IMR-90 (cell line): ENCODE measurements around the gene HOXD8. TPM values are rescaled to one million over a fixed set of nuclear protein-coding genes. Genes with fewer than 3 reads are reported as not detected.

Source experiments
- ATAC-seq: fragments of 200-7000 bp; cut with Tn5 transposase; 2 replicates; pipeline ENCODE4 v1.9.1; 2020; ENCODE audit warnings: low read depth, mild to moderate bottlenecking, moderate library complexity
- BruUV-seq: library from RNA; stranded (reverse); fragments of 400-500 nt; replicated peaks from 2 replicates; lab custom pipeline; 2021; lab: Mats Ljungman, UMichigan
- CTCF ChIA-PET: fragments of 300-600 bp; formaldehyde crosslinking; extraction: SDS; loops from one replicate; lab custom pipeline; 2021; ENCODE audit warnings: antibody characterized with exemption; lab: Yijun Ruan, JAX
- POLR2A ChIA-PET: fragments of 300-600 bp; sonication (Branson Sonifier 250); formaldehyde crosslinking; loops from one replicate; lab custom pipeline; 2022; ENCODE audit warnings: antibody characterized with exemption; ENCODE audit not compliant: unreplicated experiment; lab: Charles Lee
- DNase-seq: peaks from one replicate; pipeline ENCODE4 v3.0.0; 2013
- H2AFZ ChIP-seq: replicated peaks from 2 replicates; pipeline ENCODE3; 2013; ENCODE audit warnings: low read length, mild to moderate bottlenecking; ENCODE audit not compliant: poor library complexity
- H2AK5ac ChIP-seq: 2 replicates; pipeline ENCODE4 v1.6.1; 2013; ENCODE audit warnings: low read depth, low read length, inconsistent platforms
- H2AK9ac ChIP-seq: replicated peaks from 2 replicates; pipeline ENCODE3; 2013; ENCODE audit warnings: mild to moderate bottlenecking, low read depth, low read length, moderate library complexity; ENCODE audit not compliant: poor library complexity
- H2BK120ac ChIP-seq: 2 replicates; pipeline ENCODE4 v1.6.1; 2013; ENCODE audit warnings: low read depth, low read length, inconsistent platforms
- H2BK15ac ChIP-seq: 3 replicates; pipeline ENCODE4 v1.6.1; 2013; ENCODE audit warnings: low read depth, low read length, inconsistent platforms
- H2BK20ac ChIP-seq: 2 replicates; pipeline ENCODE4 v1.6.1; 2013; ENCODE audit warnings: low read depth, mild to moderate bottlenecking, inconsistent platforms, low read length, moderate library complexity
- H2BK5ac ChIP-seq: 2 replicates; pipeline ENCODE4 v1.6.1; 2013; ENCODE audit warnings: mild to moderate bottlenecking, low read depth, low read length, inconsistent platforms; ENCODE audit not compliant: poor library complexity, severe bottlenecking
- H3K14ac ChIP-seq: replicated peaks from 2 replicates; pipeline ENCODE4 v1.6.1; 2013; ENCODE audit warnings: low read depth, low read length, inconsistent platforms
- H3K18ac ChIP-seq: 2 replicates; pipeline ENCODE4 v1.6.1; 2013; ENCODE audit warnings: low read depth, low read length, control low read depth
- H3K23ac ChIP-seq: 2 replicates; pipeline ENCODE4 v1.6.1; 2013; ENCODE audit warnings: low read depth, low read length, inconsistent platforms
- H3K27ac ChIP-seq: 2 replicates; pipeline ENCODE4 v1.5.1; 2013; ENCODE audit warnings: mild to moderate bottlenecking, control low read depth, low read length; ENCODE audit not compliant: insufficient read depth
- H3K27me3 ChIP-seq: 2 replicates; pipeline ENCODE4 v1.6.1; 2013; ENCODE audit warnings: low read length; ENCODE audit not compliant: control insufficient read depth, insufficient read depth
- H3K36me3 ChIP-seq: 2 replicates; pipeline ENCODE4 v1.6.1; 2013; ENCODE audit warnings: low read length, mixed read lengths; ENCODE audit not compliant: control insufficient read depth, insufficient read depth
- H3K4ac ChIP-seq: 2 replicates; pipeline ENCODE4 v1.6.1; 2013; ENCODE audit warnings: low read depth, low read length, inconsistent platforms
- H3K4me1 ChIP-seq: 2 replicates; pipeline ENCODE4 v1.6.1; 2013; ENCODE audit warnings: low read length, mixed read lengths; ENCODE audit not compliant: control insufficient read depth, insufficient read depth
- H3K4me2 ChIP-seq: 2 replicates; pipeline ENCODE4 v1.6.1; 2013; ENCODE audit warnings: low read depth, mild to moderate bottlenecking, control low read depth, low read length, moderate library complexity
- H3K4me3 ChIP-seq: 2 replicates; pipeline ENCODE4 v1.5.1; 2013; ENCODE audit warnings: low read depth, mild to moderate bottlenecking, control low read depth, low read length, moderate library complexity; ENCODE audit not compliant: insufficient read depth
- H3K56ac ChIP-seq: 2 replicates; pipeline ENCODE4 v1.6.1; 2013; ENCODE audit warnings: low read length, inconsistent platforms; ENCODE audit not compliant: insufficient read depth; ENCODE audit errors: extremely low read depth
- H3K79me1 ChIP-seq, 2 experiments: 2 replicates each; pipeline ENCODE4 v1.6.1; 2013; ENCODE audit warnings: low read length in 2 of 2, inconsistent platforms in 1 of 2, low read depth in 1 of 2
- H3K9ac ChIP-seq: 2 replicates; pipeline ENCODE4 v1.6.1; 2013; ENCODE audit warnings: low read depth, low read length, control low read depth
- H3K9me1 ChIP-seq: 2 replicates; pipeline ENCODE4 v1.6.1; 2013; ENCODE audit warnings: low read length, inconsistent platforms; ENCODE audit not compliant: insufficient read depth
- H3K9me3 ChIP-seq: 2 replicates; pipeline ENCODE4 v1.6.1; 2013; ENCODE audit warnings: low read length; ENCODE audit not compliant: control insufficient read depth, insufficient read depth
- H4K20me1 ChIP-seq: 2 replicates; pipeline ENCODE4 v1.6.1; 2013; ENCODE audit warnings: low read length, inconsistent platforms; ENCODE audit not compliant: insufficient read depth
- H4K5ac ChIP-seq: 2 replicates; pipeline ENCODE4 v1.6.1; 2013; ENCODE audit warnings: mild to moderate bottlenecking, low read depth, low read length, control low read depth
- H4K8ac ChIP-seq, 2 experiments: 2 replicates each; pipeline ENCODE4 v1.6.1; 2013; ENCODE audit warnings: low read depth in 2 of 2, low read length in 2 of 2, control low read depth in 1 of 2, inconsistent platforms in 1 of 2
- H4K91ac ChIP-seq: 2 replicates; pipeline ENCODE4 v1.6.1; 2013; ENCODE audit warnings: low read depth, low read length, inconsistent platforms; ENCODE audit not compliant: insufficient read depth
- BHLHE40 ChIP-seq: fragments of 150-350 bp; IDR thresholded peaks from 2 replicates; pipeline ENCODE4 v1.6.1; 2016; ENCODE audit warnings: mild to moderate bottlenecking, low read depth, low read length
- CEBPB ChIP-seq: IDR thresholded peaks from 2 replicates; pipeline ENCODE4 v1.6.1; 2012; ENCODE audit warnings: low read depth, low read length, improper control_type of control experiment
- CHD1 ChIP-seq: IDR thresholded peaks from 2 replicates; pipeline ENCODE4 v1.6.1; 2012; ENCODE audit warnings: low read depth, low read length, improper control_type of control experiment
- CTCF ChIP-seq: conservative IDR thresholded peaks from 2 replicates; pipeline ENCODE4 v1.5.1; 2012; ENCODE audit warnings: mild to moderate bottlenecking, low read depth, low read length, improper control_type of control experiment
- ELK1 ChIP-seq: fragments of 150-350 bp; IDR thresholded peaks from 2 replicates; pipeline ENCODE4 v1.6.1; 2016; ENCODE audit warnings: low read depth, mild to moderate bottlenecking, low read length, moderate library complexity, borderline replicate concordance
- FOS ChIP-seq: fragments of 150-350 bp; IDR thresholded peaks from 2 replicates; pipeline ENCODE4 v1.6.1; 2016; ENCODE audit warnings: low read depth, low read length
- MAFK ChIP-seq: IDR thresholded peaks from 2 replicates; pipeline ENCODE4 v1.6.1; 2012; ENCODE audit warnings: low read depth, low read length, improper control_type of control experiment
- MAZ ChIP-seq: IDR thresholded peaks from 2 replicates; pipeline ENCODE4 v1.6.1; 2012; ENCODE audit warnings: low read depth, mild to moderate bottlenecking, low read length, improper control_type of control experiment, moderate library complexity, borderline replicate concordance
- MXI1 ChIP-seq: IDR thresholded peaks from 2 replicates; pipeline ENCODE4 v1.6.1; 2012; ENCODE audit warnings: low read depth, mild to moderate bottlenecking, low read length, moderate library complexity, borderline replicate concordance
- NFE2L2 ChIP-seq: fragments of 150-350 bp; IDR thresholded peaks from 2 replicates; pipeline ENCODE4 v1.6.1; 2016; ENCODE audit warnings: low read depth, mild to moderate bottlenecking, low read length
- RAD21 ChIP-seq: IDR thresholded peaks from 2 replicates; pipeline ENCODE4 v1.6.1; 2012; ENCODE audit warnings: low read length, improper control_type of control experiment
- RCOR1 ChIP-seq: IDR thresholded peaks from 2 replicates; pipeline ENCODE4 v1.6.1; 2012; ENCODE audit warnings: mild to moderate bottlenecking, low read length, improper control_type of control experiment; ENCODE audit not compliant: insufficient replicate concordance
- RFX5 ChIP-seq: IDR thresholded peaks from 2 replicates; pipeline ENCODE4 v1.8.0; 2012; ENCODE audit warnings: low read depth, mild to moderate bottlenecking, low read length, moderate library complexity
- SMC3 ChIP-seq: fragments of 150-350 bp; IDR thresholded peaks from 2 replicates; pipeline ENCODE4 v1.6.1; 2016; ENCODE audit warnings: low read depth, mild to moderate bottlenecking, antibody characterized with exemption, low read length, moderate library complexity
- USF2 ChIP-seq: fragments of 150-350 bp; IDR thresholded peaks from 2 replicates; pipeline ENCODE4 v1.6.1; 2017; ENCODE audit warnings: mild to moderate bottlenecking, antibody characterized with exemption, low read length, low read depth
- WGBS, 2 experiments: methylation state at CpG; one replicate each; pipeline versions ENCODE4 v1.1.5 to v1.1.7; 2013; ENCODE audit warnings: missing lambda C conversion rate in 2 of 2; ENCODE audit not compliant: insufficient read length in 1 of 2; ENCODE audit errors: extremely low coverage in 2 of 2; 5-methylcytosine and 5-hydroxymethylcytosine counted together
- dilution Hi-C: fragments of 300-500 bp; cut with HindIII; formaldehyde crosslinking; loops from one replicate; pipeline ENCODE4 v1.14.3; 2018; ENCODE audit warnings: low sequenced_read_pairs; ENCODE audit not compliant: unreplicated experiment
- in situ Hi-C: fragments of 300-500 bp; cut with MboI; formaldehyde crosslinking; loops from 3 replicates; pipeline ENCODE4 v1.14.3; 2019; ENCODE audit warnings: low sequenced_read_pairs, inconsistent platforms, mixed read lengths
- intact Hi-C: fragments of 100-400 bp; cut with micrococcal nuclease; formaldehyde crosslinking; loops from 2 replicates; pipeline ENCODE4 v1.10.0; 2022
- polyA plus RNA-seq, 3 experiments: library from polyadenylated mRNA; depleted of rRNA; stranded (reverse); fragments of >200 nt; gene quantifications; 2 replicates each; pipeline ENCODE4 v1.2.3, GENCODE V29; 2012; ENCODE audit warnings: low replicate concordance in 1 of 3
- total RNA-seq: library from RNA; depleted of rRNA; stranded (reverse); fragments of >200 nt; gene quantifications from 2 replicates; pipeline ENCODE4 v1.2.3, GENCODE V29; 2012

The HOXD8 gene
- total and polyA plus RNA-seq, 2 of the 4 experiments (the other 2 are of a cell fraction) = not detected

GRCh38 chr2:176148751-176149421, 19.4 kb downstream of the HOXD8 start:
- CTCF ChIA-PET = no interaction called here
- no peak overlapping the region for H2AK9ac ChIP-seq
- no peak overlapping the region for H3K18ac ChIP-seq
- no peak overlapping the region for H2BK20ac ChIP-seq
- dilution Hi-C loops (no loop called here), in situ Hi-C loops (no loop called here), intact Hi-C loops (no loop called here)
- no peak overlapping the region for H2AFZ ChIP-seq
- no peak overlapping the region for H4K5ac ChIP-seq
- no peak overlapping the region for H3K4me2 ChIP-seq
- H3K79me1 ChIP-seq = no peaks in the 10 kb centered on the region
- H4K8ac ChIP-seq = no peak overlapping the region
- no peaks in the 10 kb centered on the region for H4K20me1 ChIP-seq
- H3K9me3 ChIP-seq = peaks cover 8% of the 10 kb centered on the region
- no peak overlapping the region for H3K4ac ChIP-seq
- no peak overlapping the region for H2BK120ac ChIP-seq
- no peak overlapping the region for H3K14ac ChIP-seq
- H3K9ac ChIP-seq = no peak overlapping the region
- no peaks in the 10 kb centered on the region for H3K4me1 ChIP-seq
- H3K9me1 ChIP-seq = no peaks in the 10 kb centered on the region
- H3K56ac ChIP-seq = no peak overlapping the region
- no peak for DNase-seq
- no peak overlapping the region for H2BK15ac ChIP-seq
- H3K27ac ChIP-seq = no peak overlapping the region
- no peak overlapping the region for H4K91ac ChIP-seq
- no peak overlapping the region for H2AK5ac ChIP-seq
- H3K27me3 ChIP-seq = peaks cover 81% of the 10 kb centered on the region
- no peak for ATAC-seq
- no peaks in the 10 kb centered on the region for H3K36me3 ChIP-seq
- TF ChIP-seq RCOR1 (no peak), RAD21 (no peak), CTCF (no peak), NFE2L2 (no peak), CEBPB (no peak), RFX5 (no peak), CHD1 (no peak), MAZ (no peak), FOS (no peak), ELK1 (no peak), MAFK (no peak), USF2 (no peak), BHLHE40 (no peak), SMC3 (no peak), MXI1 (no peak)
- H2BK5ac ChIP-seq = no peak overlapping the region
- no peak overlapping the region for H3K23ac ChIP-seq
- H3K4me3 ChIP-seq = no peak overlapping the region
- no TSS peak for BruUV-seq
- WGBS, 2 experiments = 20% methylated on average over 1 of the region's 11 CpGs; no CpG with 5 or more reads in 1 of the 2 experiments
- POLR2A ChIA-PET = no interaction called here
